Naive thymus-derived CD8-positive, alpha-beta T cell (primary cell): ENCODE data around the gene MARCHF2. TPM values are rescaled to one million over a fixed set of nuclear protein-coding genes. Genes with fewer than 3 reads are reported as not detected.
"Not testable (repeated sequence)": the region's sequence is repeated elsewhere in the genome, so short reads cannot be mapped to it uniquely, and the experiment has no call there.

Experiments
- ATAC-seq, 2 donors: fragments of 150-1000 bp; cut with Tn5 transposase in 1 of 2; sonication (Bioruptor Pico), chemical (Tn5 transposase) in 1 of 2; 1 replicate in 1 of 2; 2 replicates in 1 of 2; pipeline ENCODE4 v1.10.0; 2021; ENCODE audit warnings: mild to moderate bottlenecking in 2 of 2, moderate library complexity in 2 of 2
- POLR2A ChIA-PET: fragments of 350-600 bp; sonication (Branson Sonifier 250); formaldehyde crosslinking; loops from one replicate; lab custom pipeline; 2021; ENCODE audit warnings: antibody characterized with exemption; lab: Charles Lee
- DNase-seq, 10 donors: peaks; one replicate each; pipeline versions ENCODE4 v3.0.0 to v3.0.0-alpha.2; 2020 to 2022
- H3K27ac Mint-ChIP-seq, 10 donors: one replicate each; pipeline ENCODE4 v1.8.0; 2020 to 2022; ENCODE audit warnings: mild to moderate bottlenecking in 10 of 10, mixed read lengths in 10 of 10, moderate library complexity in 4 of 10, inconsistent platforms in 1 of 10
- H3K27me3 Mint-ChIP-seq, 5 donors: one replicate each; pipeline ENCODE4 v1.8.0; 2021 to 2022; ENCODE audit warnings: mixed read lengths in 5 of 5
- H3K36me3 Mint-ChIP-seq, 3 donors: one replicate each; pipeline ENCODE4 v1.8.0; 2020 to 2022; ENCODE audit warnings: mixed read lengths in 3 of 3, mild to moderate bottlenecking in 2 of 3, inconsistent platforms in 1 of 3
- H3K4me1 Mint-ChIP-seq, 4 donors: one replicate each; pipeline ENCODE4 v1.8.0; 2021 to 2022; ENCODE audit warnings: mixed read lengths in 4 of 4
- H3K4me3 Mint-ChIP-seq, 10 donors: one replicate each; pipeline ENCODE4 v1.8.0; 2020 to 2022; ENCODE audit warnings: mild to moderate bottlenecking in 10 of 10, mixed read lengths in 10 of 10, moderate library complexity in 6 of 10, inconsistent platforms in 1 of 10
- H3K9me3 Mint-ChIP-seq, 9 donors: one replicate each; pipeline ENCODE4 v1.8.0; 2020 to 2022; ENCODE audit warnings: mixed read lengths in 9 of 9, mild to moderate bottlenecking in 3 of 9, inconsistent platforms in 1 of 9, moderate library complexity in 1 of 9
- polyA plus RNA-seq, 3 donors: library from polyadenylated mRNA; unstranded; fragments of 300-500 nt; fragmentation: Illumina TruSeq; gene quantifications; one replicate each; pipeline ENCODE4 v1.2.3, GENCODE V29; 2021
- total RNA-seq, 8 experiments: library from RNA in 2 of 8; stranded (reverse) in 2 of 8; gene quantifications; one replicate each; pipeline ENCODE4 v1.2.3 and lab custom pipeline; 2021 to 2026

Gene MARCHF2
- total and polyA plus RNA-seq, 5 experiments from 2014 or later: 21.1 to 40.1 (median 31.4) TPM

DNA sequence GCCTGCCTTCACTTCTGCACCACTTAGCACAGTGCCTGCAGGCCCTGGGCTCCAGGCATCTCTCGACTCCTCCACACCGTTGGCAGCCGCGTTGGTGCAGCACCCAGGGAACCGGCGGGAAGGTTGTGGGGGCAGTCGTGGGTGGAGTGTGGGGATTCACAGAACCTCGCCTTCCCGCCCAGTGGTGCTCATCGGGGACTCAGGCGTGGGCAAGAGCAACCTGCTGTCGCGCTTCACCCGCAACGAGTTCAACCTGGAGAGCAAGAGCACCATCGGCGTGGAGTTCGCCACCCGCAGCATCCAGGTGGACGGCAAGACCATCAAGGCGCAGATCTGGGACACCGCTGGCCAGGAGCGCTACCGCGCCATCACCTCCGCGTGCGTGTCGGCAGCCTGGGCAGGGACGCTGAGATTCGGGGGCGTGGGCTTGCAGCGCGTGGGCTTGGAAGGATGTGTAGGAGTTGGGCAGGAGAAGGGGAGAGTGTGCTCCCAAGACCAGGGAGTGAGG is 13.4 kb upstream of the MARCHF2 start:
- peaks cover 0 to 50% (median 1%) of the 10 kb centered on the region in 3 donors for H3K36me3 Mint-ChIP-seq
- no peak overlapping the region for H3K4me3 Mint-ChIP-seq
- H3K9me3 Mint-ChIP-seq: no peaks in the 10 kb centered on the region
- POLR2A ChIA-PET: no interaction called here
- H3K4me1 Mint-ChIP-seq: peaks cover 14 to 35% (median 19%) of the 10 kb centered on the region in 4 donors
- H3K27ac Mint-ChIP-seq: peak overlapping the region in 2 of 10 donors; percentile 14 to 44
- DNase-seq: no peak
- H3K27me3 Mint-ChIP-seq: no peaks in the 10 kb centered on the region
- ATAC-seq: no peak

DNA sequence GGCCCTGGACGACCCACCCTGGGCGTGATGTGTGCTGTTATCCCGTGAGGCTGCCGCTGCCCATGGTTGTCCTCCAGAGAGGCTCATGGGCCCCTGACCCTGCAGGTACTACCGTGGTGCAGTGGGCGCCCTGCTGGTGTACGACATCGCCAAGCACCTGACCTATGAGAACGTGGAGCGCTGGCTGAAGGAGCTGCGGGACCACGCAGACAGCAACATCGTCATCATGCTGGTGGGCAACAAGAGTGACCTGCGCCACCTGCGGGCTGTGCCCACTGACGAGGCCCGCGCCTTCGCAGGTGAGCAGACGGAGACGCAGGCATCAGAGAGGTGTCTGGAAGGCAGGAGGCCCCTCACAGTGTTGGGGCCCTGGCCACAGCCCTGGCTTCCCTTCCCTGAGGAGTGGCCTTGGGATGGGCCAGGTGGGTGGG is 11.1 kb upstream of the MARCHF2 start:
- H3K4me1 Mint-ChIP-seq: peaks cover 5 to 17% (median 5%) of the 10 kb centered on the region in 4 donors
- ATAC-seq (no peak), DNase-seq (no peak)
- no peak overlapping the region for H3K4me3 Mint-ChIP-seq
- POLR2A ChIA-PET: no interaction called here
- no peak overlapping the region for H3K27ac Mint-ChIP-seq
- H3K36me3 Mint-ChIP-seq: peaks cover 0 to 43% (median 1%) of the 10 kb centered on the region in 3 donors
- H3K27me3 Mint-ChIP-seq: no peaks in the 10 kb centered on the region
- no peaks in the 10 kb centered on the region for H3K9me3 Mint-ChIP-seq

DNA sequence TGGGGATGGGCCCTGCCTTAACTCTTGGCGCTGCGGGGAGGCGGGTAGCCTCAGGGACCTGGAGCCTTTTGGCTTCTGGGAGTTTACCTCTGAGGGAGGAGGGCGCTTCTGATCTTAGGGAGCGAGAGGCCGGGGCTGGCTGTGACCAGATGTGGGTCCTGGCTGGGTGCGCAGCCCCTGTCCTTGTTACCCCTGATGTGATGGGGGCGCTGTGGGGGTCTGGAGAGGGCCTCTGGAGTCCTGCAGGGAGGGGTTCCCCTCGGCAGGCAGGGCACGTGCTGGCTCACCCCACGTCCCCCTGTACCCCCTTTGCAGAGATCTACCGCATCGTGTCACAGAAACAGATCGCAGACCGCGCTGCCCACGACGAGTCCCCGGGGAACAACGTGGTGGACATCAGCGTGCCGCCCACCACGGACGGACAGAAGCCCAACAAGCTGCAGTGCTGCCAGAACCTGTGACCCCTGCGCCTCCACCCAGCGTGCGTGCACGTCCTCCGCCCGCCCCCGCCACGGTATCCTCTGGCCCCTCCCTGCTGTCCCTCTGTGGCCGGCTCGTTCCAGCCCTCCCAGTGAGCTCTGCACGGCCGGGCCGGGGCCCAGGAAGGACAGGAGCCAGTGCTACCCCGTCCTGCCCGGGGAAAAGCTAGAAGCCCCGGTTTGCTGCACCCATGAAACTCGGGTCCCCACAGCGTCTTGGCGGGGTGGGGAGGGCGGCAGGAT is 9.8 kb upstream of the MARCHF2 start:
- Mint-ChIP-seq H3K27me3 (no peaks in the 10 kb centered on the region), H3K4me1 (peaks cover 0 to 8% (median 0%) of the 10 kb centered on the region in 4 donors), H3K27ac (no peak overlapping the region), H3K36me3 (peaks cover 0 to 42% (median 1%) of the 10 kb centered on the region in 3 donors), H3K9me3 (no peaks in the 10 kb centered on the region), H3K4me3 (no peak overlapping the region)
- DNase-seq (no peak), ATAC-seq (no peak)
- POLR2A ChIA-PET: no interaction called here

DNA sequence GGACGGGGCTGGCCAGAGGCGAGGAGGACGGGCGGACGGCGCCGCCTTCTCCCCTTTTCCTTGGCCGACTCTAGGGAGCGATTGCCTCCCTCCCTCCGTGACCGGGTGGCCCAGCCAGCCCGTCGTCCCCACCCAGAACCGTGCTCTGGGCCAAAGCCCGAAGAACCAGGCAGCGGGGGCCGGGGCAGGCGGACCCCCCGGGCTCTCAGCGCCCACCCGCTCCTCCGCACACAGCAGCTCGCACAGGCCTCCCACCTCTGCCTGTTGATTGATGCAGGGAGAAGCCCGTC is 9.3 kb upstream of the MARCHF2 start:
- Mint-ChIP-seq H3K27me3 (no peaks in the 10 kb centered on the region), H3K36me3 (peaks cover 0 to 42% (median 1%) of the 10 kb centered on the region in 3 donors), H3K9me3 (no peaks in the 10 kb centered on the region), H3K4me3 (no peak overlapping the region), H3K4me1 (peaks cover 0 to 5% (median 0%) of the 10 kb centered on the region in 4 donors), H3K27ac (no peak overlapping the region)
- POLR2A ChIA-PET: no interaction called here
- ATAC-seq: no peak
- no peak for DNase-seq

DNA sequence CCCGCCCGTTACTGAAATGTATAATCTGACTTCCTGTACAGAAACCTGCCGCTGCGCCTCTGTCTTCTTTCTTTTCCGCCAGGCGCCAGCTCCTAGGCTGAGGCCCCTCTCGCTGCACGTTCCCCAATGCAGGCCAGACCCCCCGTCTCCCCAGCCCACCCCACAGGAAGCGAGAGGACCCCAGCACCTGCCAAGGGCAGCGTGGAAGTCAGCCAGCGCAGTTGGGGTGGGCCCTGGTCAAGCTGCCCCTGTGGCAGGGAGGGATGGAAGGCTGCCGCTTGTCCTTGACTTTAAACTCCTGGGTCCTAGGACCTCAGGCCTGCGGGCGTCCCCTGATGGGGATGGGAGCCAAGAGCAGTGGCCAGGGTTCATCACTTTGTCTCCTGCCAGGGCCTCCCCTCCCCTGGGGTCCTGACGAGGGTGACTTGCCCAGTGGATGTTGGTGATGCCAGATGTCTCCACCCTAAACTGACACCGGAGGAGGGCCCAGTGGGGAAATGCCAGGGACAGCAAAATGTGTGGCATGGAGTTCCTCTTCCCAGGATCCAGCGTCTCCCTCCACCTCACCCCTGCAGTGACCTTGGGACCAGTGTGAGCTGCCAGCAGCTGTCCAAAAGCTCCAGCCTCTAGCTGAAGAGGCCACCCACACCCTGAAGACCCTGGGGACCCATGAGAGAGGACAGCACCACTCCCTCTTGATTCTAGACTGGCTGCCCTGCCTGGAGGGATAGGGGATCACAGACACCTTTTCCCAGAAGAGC is 8.5 kb upstream of the MARCHF2 start:
- H3K9me3 Mint-ChIP-seq: no peaks in the 10 kb centered on the region
- H3K27me3 Mint-ChIP-seq: no peaks in the 10 kb centered on the region
- ATAC-seq (no peak), DNase-seq (no peak)
- peak overlapping the region in 4 of 10 donors; percentile 11 to 78 (median 37) for H3K27ac Mint-ChIP-seq
- H3K4me1 Mint-ChIP-seq: peaks cover 0 to 3% (median 0%) of the 10 kb centered on the region in 4 donors
- peaks cover 0 to 39% (median 1%) of the 10 kb centered on the region in 3 donors for H3K36me3 Mint-ChIP-seq
- POLR2A ChIA-PET: interaction anchor here (0.6 kb wide), 1 partner anchor 100 kb away, joined by 3 read pairs; no protein-coding TSS in a partner anchor
- H3K4me3 Mint-ChIP-seq: no peak overlapping the region

DNA sequence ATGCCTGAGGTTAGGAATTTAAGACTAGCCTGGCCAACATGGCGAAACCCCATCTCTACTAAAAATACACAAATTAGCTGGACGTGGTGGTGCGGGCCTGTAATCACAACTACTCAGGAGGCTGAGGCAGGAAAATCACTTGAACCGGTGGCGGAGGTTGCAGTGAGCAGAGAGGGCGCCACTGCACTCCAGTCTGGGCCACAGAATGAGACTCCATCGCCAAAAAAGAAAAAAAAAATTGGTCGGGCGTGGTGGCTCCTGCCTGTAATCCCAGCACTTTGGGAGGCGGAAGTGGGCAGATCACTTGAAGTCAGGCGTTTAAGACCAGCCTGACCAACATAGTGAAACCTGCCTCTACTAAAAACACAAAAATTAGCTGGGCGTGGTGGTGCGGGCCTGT is 2.4 kb upstream of the MARCHF2 start:
- H3K36me3 Mint-ChIP-seq, H3K27ac Mint-ChIP-seq, H3K9me3 Mint-ChIP-seq, ATAC-seq, H3K4me3 Mint-ChIP-seq, DNase-seq, H3K27me3 Mint-ChIP-seq: not testable (repeated sequence)
- peaks cover 3 to 15% (median 7%) of the 10 kb centered on the region in 4 donors for H3K4me1 Mint-ChIP-seq
- POLR2A ChIA-PET: interaction anchor here (0.6 to 1.5 kb wide), 5 partner anchors 12 to 65 kb away, joined by 3 read pairs; no protein-coding TSS in a partner anchor

DNA sequence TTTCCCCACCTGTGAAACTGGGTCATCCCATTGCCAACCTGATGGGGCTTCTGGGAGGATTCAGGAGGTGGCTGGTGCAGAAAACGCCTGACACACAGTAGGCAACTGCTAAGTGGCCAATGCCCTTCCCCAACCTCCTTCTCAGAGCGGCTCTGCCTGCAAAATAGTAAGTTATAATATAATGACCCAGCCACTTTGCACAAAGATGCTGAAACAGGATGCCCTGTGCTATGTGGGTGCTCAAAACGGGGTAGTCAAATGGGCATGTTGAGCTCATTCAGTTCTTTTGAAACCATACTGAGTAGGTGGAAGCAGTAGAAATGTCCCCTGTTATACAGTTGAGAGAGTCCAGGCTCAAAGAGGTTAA is 507 bp downstream of the MARCHF2 start:
- H3K9me3 Mint-ChIP-seq: no peaks in the 10 kb centered on the region
- peak overlapping the region in 5 of 10 donors; percentile 19 to 71 (median 40) for H3K27ac Mint-ChIP-seq
- POLR2A ChIA-PET: interaction anchor here (0.6 to 3.4 kb wide), 11 partner anchors 19 to 166 kb away, joined by 3 to 30 read pairs (median 4); partner anchors contain the start of genes HNRNPM, RAB11B and ZNF414
- peaks cover 0 to under 1% (median 0%) of the 10 kb centered on the region in 3 donors for H3K36me3 Mint-ChIP-seq
- no peaks in the 10 kb centered on the region for H3K27me3 Mint-ChIP-seq
- no peak for DNase-seq
- peak overlapping the region; percentile 57 to 85 (median 74) for H3K4me3 Mint-ChIP-seq
- H3K4me1 Mint-ChIP-seq: peaks cover 4 to 19% (median 8%) of the 10 kb centered on the region in 4 donors
- no peak for ATAC-seq

DNA sequence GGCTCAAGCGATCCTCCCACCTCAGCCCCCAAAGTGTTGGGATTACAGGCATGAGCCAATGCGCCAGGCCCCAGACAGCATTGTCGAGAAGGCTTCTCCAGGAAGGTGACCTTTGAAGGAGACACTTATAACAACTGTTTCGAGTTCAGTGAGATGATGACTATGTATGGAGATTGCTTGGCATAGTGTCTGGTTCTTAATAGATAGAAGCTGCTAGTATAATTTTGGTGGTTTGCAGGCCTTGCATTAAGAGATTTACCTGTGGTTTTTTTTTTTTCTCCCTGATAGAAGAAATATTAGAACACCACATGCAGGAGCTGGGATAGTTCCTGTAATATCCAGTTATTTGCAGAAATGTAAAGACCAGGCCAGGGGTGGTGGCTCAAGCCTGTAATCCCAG is 3.7 kb downstream of the MARCHF2 start:
- no peak overlapping the region for H3K4me3 Mint-ChIP-seq
- DNase-seq (no peak), ATAC-seq (no peak)
- POLR2A ChIA-PET: interaction anchor here (0.8 kb wide), 1 partner anchor 27 kb away, joined by 3 read pairs; no protein-coding TSS in a partner anchor
- peaks cover 4 to 14% (median 7%) of the 10 kb centered on the region in 4 donors for H3K4me1 Mint-ChIP-seq
- peaks cover 0 to 5% (median 0%) of the 10 kb centered on the region in 3 donors for H3K36me3 Mint-ChIP-seq
- no peak overlapping the region for H3K27ac Mint-ChIP-seq
- no peaks in the 10 kb centered on the region for H3K9me3 Mint-ChIP-seq
- H3K27me3 Mint-ChIP-seq: no peaks in the 10 kb centered on the region

DNA sequence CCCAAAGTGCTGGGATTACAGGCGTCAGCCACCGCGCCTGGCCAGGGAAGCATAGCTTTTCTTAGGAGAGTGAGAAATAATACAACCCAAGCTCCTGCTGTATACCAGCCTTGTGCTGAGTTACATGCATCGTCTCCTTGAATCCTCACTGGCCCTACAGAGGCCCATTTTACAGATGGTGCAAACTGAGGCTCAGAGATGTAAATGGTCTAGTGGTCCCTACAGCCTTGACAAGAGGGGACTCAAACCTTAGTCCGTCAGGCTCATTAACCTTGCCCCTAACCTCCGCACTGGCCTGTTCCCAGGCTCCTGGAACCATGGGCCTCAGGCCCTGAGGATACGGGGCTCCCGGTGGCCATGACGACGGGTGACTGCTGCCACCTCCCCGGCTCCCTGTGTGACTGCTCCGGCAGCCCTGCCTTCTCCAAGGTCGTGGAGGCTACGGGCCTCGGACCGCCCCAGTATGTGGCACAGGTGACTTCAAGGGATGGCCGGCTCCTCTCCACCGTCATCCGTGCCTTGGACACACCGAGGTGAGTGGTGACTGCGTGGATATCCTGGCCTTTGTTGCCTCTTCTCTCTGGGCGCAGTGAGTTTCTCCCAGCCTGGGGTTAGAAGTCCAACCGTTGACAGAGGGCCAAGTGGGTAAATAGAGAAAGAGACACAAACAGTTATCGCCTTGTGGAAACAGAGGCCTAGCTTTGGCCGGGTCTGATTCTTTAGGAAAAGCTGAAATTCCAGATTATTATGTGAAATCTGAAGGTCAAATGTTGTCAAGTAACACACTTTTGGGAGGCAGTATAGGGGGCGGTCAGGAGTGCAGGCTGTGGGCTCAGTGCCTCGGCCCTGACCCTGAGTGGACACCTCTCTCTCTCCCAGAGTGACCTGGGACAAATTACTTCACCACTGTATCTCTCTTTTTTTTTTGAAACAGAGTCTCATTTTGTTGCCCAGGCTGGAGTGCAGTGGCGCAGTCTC is 8.7 kb downstream of the MARCHF2 start:
- H3K4me3 Mint-ChIP-seq: no peak overlapping the region
- H3K27ac Mint-ChIP-seq: no peak overlapping the region
- peaks cover 0 to 22% (median 0%) of the 10 kb centered on the region in 3 donors for H3K36me3 Mint-ChIP-seq
- POLR2A ChIA-PET: no interaction called here
- no peaks in the 10 kb centered on the region for H3K9me3 Mint-ChIP-seq
- ATAC-seq: no peak
- H3K27me3 Mint-ChIP-seq: no peaks in the 10 kb centered on the region
- peaks cover 0 to 4% (median 1%) of the 10 kb centered on the region in 4 donors for H3K4me1 Mint-ChIP-seq
- no peak for DNase-seq

DNA sequence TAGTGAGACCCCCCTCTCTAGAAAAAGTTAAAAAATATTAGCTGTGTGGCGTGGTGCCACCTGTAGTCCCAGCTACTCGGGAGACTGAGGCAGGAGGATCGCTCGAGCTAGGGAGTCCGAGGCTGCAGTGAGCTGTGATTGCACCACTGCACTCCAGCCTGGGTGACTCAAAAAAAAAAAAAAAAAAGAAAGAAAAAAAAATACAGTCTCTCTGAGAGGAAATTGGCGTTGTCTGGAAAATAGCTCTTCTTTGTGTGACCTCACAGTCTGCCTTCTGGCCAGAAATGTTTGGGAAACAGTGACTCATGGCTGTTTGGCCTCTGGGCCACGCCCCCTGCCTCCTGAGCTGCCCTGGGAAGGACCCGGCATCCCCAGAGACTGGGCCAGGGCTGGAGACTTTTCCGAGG is 10.7 kb downstream of the MARCHF2 start:
- H3K9me3 Mint-ChIP-seq: no peaks in the 10 kb centered on the region
- peaks cover 0 to 33% (median 2%) of the 10 kb centered on the region in 3 donors for H3K36me3 Mint-ChIP-seq
- ATAC-seq (no peak), DNase-seq (no peak)
- H3K4me1 Mint-ChIP-seq: peaks cover 0 to 2% (median 0%) of the 10 kb centered on the region in 4 donors
- H3K27ac Mint-ChIP-seq: no peak overlapping the region
- POLR2A ChIA-PET: interaction anchor here (0.7 kb wide), 2 partner anchors 27 to 417 kb away, joined by 4 to 5 read pairs; no protein-coding TSS in a partner anchor
- H3K27me3 Mint-ChIP-seq: no peaks in the 10 kb centered on the region
- no peak overlapping the region for H3K4me3 Mint-ChIP-seq

DNA sequence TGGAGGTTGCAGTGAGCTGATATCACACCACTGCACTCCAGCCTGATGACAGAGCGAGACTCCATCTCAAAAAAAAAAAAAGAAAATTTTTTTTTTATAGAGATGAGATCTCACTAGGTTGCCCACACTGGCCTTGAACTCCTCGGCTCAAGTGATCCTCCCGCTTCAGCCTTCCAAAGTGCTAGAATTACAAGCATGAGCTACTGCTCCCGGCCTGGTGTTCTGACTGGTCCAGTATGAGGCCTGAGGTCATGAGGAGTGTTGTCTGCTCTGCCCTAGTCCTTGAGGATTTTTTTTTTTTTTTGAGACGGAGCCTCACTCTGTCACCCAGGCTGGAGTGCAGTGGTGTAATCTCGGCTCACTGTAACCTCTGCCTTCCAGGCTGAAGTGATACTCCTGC is 12.2 kb downstream of the MARCHF2 start:
- not testable (repeated sequence) for H3K27me3 Mint-ChIP-seq, H3K4me1 Mint-ChIP-seq, H3K9me3 Mint-ChIP-seq, H3K4me3 Mint-ChIP-seq, H3K27ac Mint-ChIP-seq, DNase-seq, ATAC-seq
- POLR2A ChIA-PET: interaction anchor here (0.5 kb wide), 1 partner anchor 48 kb away, joined by 4 read pairs; no protein-coding TSS in a partner anchor
- H3K36me3 Mint-ChIP-seq: peaks cover 0 to 36% (median 4%) of the 10 kb centered on the region in 3 donors

DNA sequence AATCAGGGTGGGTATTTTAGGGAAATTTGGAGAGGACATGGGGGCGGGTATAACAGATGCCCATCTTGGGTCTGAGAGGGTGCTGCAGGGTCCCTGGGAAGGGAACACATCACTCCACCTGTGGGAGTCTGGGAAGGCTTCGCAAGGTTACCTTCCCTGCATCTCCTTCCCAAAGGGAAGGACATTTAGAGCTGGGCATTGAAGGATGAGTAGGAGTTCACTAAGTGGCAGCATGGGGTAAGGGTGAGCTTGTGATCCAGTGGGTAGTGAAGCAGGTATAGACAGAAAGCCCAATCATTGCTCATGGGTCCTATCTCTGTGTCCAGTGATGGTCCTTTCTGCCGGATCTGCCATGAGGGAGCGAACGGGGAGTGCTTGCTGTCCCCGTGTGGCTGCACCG is 13.2 kb downstream of the MARCHF2 start:
- POLR2A ChIA-PET: interaction anchor here (0.6 kb wide), 1 partner anchor 1356 kb away, joined by 4 read pairs; no protein-coding TSS in a partner anchor
- Mint-ChIP-seq H3K27ac (no peak overlapping the region), H3K36me3 (peaks cover 0 to 41% (median 4%) of the 10 kb centered on the region in 3 donors), H3K4me3 (no peak overlapping the region), H3K4me1 (peaks cover 0 to 2% (median 0%) of the 10 kb centered on the region in 4 donors), H3K27me3 (no peaks in the 10 kb centered on the region), H3K9me3 (no peaks in the 10 kb centered on the region)
- ATAC-seq (no peak), DNase-seq (no peak)
